OCI-LY3 (cell line): ENCODE measurements around the gene HIGD1C.

Source experiments
- EZH2phosphoT487 ChIP-seq: fragments of 200-600 bp; shearing (Covaris generic); IDR thresholded peaks from 2 replicates; pipeline ENCODE4 v1.6.1; 2018; ENCODE audit warnings: antibody characterized with exemption, mixed run types, low read depth
- TF ChIP-seq, protein P1 (sequence below): fragments of 200-600, 300-600 bp; sonication (generic); IDR thresholded peaks from 2 replicates; pipeline ENCODE4 v1.5.1; 2014; ENCODE audit warnings: antibody characterized with exemption, low read length, low read depth

DNA sequence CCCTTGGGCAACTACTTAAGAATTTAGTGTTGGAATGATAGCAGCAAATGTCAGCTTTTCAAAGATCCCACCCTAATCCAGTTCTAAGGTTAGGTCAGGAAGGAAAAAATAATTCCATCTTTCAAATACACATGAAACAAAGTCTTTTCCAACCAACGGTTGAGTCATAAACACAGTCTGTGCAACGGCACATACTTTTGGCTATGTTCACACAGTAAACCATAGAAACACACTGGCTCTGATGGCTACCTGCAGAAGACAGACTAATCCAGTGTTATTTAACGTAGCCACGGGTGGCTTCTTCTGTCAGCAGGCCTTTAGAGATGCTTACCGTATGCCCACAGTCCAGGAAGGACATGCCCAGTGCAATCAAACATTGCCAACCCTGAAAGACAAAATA lies 35.7 kb downstream of the HIGD1C start:
- TF ChIP-seq, protein P1, sequence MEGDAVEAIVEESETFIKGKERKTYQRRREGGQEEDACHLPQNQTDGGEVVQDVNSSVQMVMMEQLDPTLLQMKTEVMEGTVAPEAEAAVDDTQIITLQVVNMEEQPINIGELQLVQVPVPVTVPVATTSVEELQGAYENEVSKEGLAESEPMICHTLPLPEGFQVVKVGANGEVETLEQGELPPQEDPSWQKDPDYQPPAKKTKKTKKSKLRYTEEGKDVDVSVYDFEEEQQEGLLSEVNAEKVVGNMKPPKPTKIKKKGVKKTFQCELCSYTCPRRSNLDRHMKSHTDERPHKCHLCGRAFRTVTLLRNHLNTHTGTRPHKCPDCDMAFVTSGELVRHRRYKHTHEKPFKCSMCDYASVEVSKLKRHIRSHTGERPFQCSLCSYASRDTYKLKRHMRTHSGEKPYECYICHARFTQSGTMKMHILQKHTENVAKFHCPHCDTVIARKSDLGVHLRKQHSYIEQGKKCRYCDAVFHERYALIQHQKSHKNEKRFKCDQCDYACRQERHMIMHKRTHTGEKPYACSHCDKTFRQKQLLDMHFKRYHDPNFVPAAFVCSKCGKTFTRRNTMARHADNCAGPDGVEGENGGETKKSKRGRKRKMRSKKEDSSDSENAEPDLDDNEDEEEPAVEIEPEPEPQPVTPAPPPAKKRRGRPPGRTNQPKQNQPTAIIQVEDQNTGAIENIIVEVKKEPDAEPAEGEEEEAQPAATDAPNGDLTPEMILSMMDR, result no peak
- TF ChIP-seq EZH2phosphoT487, result no peak
